HG03025 (cell line): Measurements from ENCODE around the gene LUZP1.
"Not testable (repeated sequence)": the region's sequence is repeated elsewhere in the genome, so short reads cannot be mapped to it uniquely, and the experiment has no call there.

Experiments used
- ATAC-seq: cut with Tn5 transposase; IDR thresholded peaks from one replicate; pipeline ENCODE4 v1.9.1; 2021; ENCODE audit warnings: mild to moderate bottlenecking, moderate library complexity; ENCODE audit not compliant: unreplicated experiment, low FRiP score

LUZP1 gene

DNA sequence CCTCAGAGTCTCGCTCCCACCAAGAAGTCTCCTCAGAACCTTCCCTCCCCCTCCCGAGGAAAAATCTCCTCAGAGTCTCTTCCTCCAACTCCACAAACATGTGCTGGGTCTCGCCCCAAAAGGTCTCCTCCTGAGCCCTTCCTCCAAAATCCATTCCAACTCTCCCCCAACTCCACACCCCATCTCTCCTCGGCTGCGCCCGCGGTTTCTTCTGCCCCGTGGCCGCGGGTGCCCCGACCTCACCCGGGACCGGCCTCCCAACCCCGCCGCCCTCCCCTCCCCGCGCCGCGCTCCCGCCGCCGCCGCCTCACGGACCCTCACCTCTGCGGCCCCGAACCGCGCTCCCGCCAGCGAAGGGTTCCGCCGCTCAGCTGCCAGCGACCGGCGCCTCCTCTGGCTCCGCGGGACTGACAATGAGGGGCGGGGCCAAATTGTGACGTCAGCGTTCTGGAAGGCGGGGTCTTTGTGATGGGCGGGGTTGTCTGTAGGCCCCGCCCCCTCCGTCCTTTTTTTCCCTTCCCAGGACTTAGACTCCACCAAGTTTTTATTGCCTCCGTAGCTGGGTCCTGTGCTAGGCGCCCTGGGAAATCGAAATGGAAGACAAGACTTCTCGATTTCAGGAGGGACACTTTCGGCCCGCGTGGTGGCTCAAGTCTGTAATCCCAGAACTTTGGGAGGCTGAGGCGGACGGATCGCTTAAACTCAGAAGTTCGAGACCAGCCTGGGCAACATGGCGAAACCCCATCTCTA lies at the start of gene LUZP1:
Gene LUZP1 (minus strand): TSS at position 412 of the 750 bp plus-strand sequence.
- ATAC-seq: no peak

GRCh38 chr1:23217421-23218115 lies 48.9 kb upstream of the LUZP1 start, which contains the start of gene HTR1D:
Gene HTR1D, minus strand, starts transcription at chr1:23217502. Its CDS starts 23,283 bp downstream, at chr1:23194219.
- no peak for ATAC-seq

DNA sequence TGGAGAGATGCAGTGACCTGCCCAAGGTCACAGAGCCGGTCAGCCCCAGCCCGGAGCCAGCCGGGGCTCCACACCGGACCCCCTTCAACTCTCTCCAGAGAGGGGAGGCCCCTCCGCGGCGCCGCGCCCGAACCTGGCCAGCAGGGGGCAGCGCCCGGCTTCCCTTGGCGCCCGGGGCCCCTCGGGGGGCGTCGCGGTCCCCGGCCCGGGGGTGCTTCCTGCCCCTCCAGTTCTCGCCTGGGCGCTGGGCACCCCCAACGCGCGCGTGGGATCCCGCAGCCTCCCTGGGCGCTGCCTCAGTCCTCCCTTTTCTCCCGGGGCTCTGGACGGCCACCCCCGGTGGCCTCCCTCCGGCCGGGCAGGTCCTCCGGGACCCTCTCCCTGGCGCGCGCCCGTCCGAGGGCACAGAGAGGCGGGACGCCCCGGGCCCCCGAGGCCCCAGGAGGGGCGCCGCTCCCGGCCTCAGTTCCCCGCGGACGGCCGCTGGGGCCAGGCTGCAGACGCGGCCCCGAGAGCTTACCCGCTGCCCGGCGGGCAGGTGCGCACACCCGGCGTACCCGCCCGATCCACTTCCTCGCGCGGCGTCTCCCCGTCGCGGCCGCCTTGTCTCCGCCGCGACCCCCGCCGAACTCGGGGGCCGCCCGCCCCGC lies 48.2 kb upstream of the LUZP1 start:
- ATAC-seq: no peak

DNA sequence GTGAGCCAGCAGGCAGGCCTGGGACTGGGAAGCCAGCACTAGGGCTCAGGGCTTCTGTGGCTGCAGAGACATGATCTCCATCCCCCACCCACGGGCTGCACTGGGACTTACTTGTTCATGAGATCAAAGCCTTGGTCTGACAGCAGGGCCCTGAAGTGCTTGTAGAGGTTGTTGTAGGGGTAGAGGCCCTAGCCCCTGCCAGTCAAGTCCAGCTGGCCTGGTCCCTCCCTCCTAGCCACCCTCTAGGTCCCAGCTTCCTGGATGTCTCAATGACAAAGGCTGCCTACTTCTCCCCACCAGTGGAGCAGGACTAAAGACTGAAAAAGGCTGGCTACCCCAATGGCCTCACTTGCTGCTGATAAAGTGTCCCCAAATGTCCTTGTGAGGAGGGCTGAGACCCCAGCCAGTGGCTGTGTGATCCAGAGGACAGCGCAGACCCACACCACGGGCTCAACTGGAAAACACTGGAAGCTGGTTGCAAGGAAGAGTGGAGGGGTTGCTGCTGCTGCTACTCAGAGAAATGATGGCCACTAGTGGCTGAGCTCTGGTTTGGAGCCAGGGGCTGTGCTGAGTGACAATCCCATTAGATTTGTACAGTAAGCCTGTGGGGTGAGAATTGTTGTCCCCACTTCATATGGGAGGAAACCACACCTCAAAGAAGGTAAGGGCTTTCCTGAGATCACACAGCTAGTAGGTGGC lies 47.2 kb upstream of the LUZP1 start:
- no peak for ATAC-seq

GRCh38 chr1:23215291-23215690 lies 46.6 kb upstream of the LUZP1 start:
- no peak for ATAC-seq

DNA sequence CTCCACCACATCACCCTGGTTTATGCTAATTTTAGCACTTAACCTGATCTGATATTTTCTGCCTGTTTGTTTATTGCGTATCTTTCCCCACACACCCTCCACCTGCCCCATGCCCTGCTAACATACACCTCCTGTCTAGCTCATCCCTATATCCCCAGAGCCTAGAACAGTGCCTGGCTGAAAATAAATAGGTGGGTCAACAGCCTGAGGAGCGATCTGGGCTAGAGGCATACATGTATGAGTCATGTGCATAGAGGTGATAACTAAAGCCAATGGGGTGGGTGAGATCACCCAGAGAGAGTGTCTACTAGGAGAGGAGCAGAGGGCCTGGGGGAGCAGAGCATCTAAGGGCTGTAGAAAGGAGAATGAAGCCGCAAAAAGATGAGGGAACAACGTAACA lies 46.0 kb upstream of the LUZP1 start:
- ATAC-seq: no peak

GRCh38 chr1:23211955-23212354 lies 43.3 kb upstream of the LUZP1 start:
- no peak for ATAC-seq

- no peak for ATAC-seq
These were observed 42.3 kb upstream of the LUZP1 start for GRCh38 chr1:23210963-23211362.

GRCh38 chr1:23210351-23210785 lies 41.7 kb upstream of the LUZP1 start:
- ATAC-seq: no peak

GRCh38 chr1:23209770-23210169 lies 41.1 kb upstream of the LUZP1 start:
- ATAC-seq: no peak

GRCh38 chr1:23208527-23208926 lies 39.9 kb upstream of the LUZP1 start:
- no peak for ATAC-seq

DNA sequence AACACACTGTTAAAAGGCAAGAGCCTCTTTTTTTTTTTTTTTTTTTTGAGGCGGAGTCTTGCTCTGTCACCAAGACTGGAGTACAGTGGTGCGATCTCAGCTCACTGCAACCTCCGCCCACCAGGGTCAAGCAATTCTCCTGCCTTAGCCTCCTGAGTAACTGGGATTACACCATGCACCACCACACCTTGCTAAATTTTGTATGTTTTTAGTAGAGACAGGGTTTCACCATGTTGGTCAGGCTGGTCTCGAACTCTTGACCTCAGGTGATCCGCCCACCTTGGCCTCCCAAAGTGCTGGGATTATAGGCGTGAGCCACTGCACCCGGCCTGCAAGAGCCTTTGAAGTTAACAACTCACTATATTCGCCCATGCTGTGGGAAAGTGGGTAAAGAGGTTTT lies 39.1 kb upstream of the LUZP1 start:
- not testable (repeated sequence) for ATAC-seq

DNA sequence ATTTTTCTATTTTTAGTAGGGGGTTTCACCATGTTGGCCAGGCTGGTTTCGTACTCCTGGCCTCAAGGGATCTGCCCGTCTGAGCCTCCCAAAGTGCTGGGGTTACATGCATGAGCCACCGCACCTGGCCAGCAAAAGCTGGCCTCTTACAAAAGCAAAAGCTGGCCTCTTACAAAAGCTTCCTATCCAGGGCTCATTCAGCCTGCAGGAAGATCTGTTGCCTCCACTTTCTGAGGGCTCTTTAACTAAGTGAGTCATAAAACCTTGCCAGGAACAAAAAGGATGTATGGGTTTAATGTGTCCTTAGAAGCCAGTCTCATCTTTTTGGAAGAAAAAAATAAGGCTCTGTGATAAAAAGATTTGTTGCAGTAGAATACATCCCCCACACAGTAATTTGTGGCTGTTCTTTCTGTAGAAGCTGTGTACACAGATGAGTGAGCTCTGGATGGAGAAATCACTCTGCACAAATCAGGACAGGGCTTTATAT lies 33.6 kb upstream of the LUZP1 start:
- no peak for ATAC-seq

- no peak for ATAC-seq
These were observed 32.2 kb upstream of the LUZP1 start for GRCh38 chr1:23200883-23201282.

DNA sequence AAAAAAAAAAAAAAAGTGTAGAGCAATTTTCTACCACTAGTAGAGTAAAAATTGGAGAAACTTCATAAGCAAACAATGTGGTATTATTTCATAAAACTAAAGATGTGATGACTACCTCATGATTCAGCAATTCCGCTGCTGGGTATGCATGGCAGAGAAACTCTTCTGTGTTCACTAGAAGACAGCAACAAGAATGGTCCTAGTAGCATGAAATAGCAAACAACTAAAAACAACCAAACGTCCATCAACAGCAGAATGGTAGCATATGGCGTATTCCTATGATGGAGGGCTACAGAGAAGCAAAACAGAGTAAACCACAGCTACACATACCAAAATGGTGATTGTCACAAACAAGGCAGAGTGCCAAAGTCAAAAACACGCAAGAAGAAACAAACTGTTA lies 29.7 kb upstream of the LUZP1 start:
- ATAC-seq: no peak

DNA sequence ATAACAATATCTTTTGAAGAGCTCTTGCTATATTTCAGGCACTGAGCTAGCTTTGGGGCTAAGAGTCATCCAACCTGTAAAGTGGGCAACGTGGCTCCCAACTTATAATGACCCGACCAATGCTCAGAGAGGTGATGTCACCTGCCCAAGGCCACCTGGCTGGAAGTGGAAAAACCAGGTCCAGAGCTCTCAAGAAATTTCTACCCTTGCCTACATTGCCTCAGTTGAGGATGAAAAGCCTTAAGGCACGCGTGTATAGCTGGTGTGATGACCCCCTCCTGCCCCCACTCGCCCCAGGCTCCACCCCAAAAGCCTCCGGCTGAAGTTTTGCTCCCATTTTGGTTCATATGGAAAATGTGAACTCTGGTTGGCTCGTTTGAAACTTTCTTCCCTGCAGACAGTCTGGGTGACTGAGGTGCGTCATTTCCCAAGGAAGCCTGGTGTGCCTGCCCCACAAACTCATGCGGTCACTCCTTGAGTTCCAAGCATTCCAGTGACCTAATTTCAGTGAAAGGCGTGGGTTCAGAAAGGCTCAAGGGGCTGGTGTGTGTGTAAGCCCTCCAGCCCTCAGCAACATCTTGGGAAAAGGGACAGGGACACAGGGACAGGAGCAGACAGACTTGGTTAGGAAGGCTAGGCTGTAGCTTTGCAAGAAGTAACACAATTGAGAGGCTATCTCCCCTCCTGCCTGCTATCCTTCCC lies 28.1 kb upstream of the LUZP1 start:
- ATAC-seq: no peak

DNA sequence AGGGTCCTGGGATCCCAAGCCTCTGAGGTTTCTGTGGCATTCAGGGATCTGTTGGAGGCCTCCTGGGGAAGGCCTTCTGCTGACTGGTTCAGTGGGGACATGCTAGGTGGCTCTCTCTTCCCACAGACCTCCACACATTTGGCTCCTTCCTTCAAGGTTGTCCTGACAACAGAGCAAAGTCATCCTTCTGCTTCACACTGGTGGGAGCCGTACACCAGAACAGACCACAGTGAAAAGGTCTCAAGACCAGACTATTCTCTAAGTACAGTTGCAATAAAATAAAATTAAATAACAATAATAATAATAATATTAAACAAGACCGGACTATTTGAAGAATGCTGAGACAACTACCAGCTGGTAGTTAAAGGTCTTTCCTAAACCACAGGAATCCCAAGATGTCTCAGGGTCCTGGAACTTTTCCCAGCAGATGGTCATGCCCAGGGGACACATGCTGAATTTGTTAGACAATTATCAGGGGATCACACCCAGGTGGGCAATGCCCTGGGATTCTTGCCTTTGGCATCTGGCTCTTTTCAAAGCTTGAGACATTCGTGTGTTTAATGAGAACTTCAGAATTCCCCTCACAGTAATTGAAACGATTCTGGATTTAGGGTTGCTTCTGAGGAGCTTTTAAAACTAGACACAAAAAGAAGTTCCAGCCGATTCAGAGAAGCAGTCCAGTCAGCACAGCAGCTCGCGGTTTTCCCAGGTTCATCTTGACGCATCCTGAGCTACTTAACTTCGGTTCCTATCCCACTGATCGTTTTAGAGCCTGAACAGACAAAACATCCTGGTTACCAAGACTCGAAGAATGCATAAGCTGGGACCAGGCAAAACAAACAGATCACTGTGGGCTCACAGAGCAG lies 25.7 kb upstream of the LUZP1 start:
- ATAC-seq: no peak

DNA sequence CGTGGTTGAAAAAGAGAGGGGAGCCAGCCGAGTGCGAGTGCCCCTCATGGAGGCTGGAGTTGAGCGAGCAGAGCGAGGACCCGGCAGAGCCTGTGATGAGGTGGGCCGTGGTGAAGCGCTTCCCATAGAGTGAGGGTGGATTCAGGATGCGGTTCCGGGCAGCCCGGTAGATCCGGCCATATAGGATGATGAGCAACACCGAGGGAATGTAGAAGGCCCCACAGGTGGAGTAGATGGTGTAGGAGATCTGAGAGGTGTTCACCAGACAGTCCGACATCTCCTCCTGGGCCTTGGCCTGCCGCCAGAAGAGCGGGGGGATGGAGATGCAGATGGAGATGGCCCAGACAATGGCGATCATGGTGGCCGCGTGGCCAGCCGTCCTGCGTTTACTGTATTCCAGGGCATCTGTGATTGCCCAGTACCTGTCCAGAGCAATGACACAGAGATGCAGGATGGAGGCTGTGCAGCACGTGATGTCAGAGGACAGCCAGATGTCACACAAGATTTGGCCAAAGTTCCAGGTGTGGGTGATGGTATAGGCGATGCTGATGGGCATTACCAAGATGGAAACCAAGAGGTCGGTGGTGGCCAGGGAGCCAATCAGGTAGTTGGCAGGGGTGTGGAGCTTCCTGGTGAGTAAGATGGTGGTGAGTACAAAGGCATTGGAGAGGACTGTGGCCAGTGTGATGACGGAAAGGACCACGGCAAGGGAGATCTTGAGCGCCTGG lies 24.9 kb upstream of the LUZP1 start:
- ATAC-seq: no peak

- ATAC-seq: no peak
These were observed 22.5 kb upstream of the LUZP1 start for GRCh38 chr1:23191199-23191598.
